NCI-H2171 (cell line): ENCODE measurements around the gene TLE2.

ENCODE experiments used
- DNase-seq: peaks from one replicate; lab custom pipeline; 2025; lab: John Stamatoyannopoulos, UW

The TLE2 gene

DNA sequence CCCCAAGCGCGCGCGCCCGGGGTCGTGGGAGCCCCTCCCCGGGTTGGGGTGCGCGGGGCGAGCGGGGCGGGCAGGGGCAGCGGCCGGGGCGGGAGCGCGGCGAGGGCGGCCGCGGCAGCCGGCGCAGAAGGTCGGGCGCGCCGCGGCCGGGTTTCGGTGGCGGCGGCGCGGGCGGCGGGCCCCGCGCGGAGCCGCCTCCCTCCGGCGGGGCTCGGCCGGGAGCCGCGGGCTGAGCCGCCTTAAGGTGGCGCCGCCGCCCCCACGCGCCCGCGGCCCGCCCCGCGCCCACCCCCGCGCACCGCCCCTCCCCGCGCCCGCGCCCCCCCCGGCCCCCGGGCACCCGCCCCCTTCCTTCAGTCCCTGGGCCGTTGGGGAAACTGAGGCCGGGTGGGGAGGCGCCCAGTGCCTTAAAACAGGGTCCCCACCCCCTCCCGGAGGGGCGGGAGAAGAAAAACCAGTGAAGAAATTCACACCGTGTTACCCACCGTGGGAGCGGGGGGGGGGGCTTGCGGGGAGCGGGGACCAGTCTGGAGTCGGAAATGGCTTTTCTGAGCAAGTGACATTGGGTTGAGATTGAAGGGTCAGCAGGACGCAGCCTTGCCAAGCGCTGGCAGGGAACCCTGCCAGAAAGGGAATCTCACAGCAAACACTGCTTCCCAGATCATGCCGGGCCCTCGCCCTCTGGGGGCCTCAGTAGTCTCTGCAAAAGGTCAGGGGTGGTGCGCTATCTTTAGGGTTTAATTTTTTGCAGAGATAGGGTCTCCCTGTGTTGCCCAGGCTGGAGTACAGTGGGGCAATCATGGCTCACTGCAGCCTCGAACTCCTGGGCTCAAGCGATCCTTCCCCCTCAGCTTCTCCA is at the start of gene TLE2:
Gene TLE2, minus strand, starts transcription at position 216 of the 859 bp plus-strand sequence. CDS start 376 bp downstream, outside the sequence.
- DNase-seq = no peak

- peak; percentile 76 for DNase-seq
These were observed 46.7 kb upstream of the TLE2 start for GRCh38 chr19:3075605-3076431.

GRCh38 chr19:3073931-3074595 is 45.0 kb upstream of the TLE2 start:
- DNase-seq = no peak

DNA sequence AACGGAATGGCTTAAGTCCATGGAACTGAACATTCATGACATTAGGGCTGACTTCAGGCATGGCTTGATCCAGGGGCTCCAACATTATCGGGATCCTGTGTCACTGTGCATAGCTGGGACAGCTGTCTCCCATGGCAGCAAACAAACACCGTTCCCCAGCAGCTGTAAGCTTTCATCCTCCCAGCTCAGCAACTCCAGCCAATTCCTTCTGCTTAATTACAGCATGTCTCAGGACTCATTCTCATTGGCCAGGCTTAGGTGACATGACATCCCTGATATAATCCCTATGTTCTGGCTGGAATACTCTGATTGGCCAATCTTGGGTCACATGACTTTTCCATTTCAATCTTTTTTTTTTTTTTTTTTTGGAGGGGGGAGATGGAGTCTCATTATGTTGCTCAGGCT is 44.1 kb upstream of the TLE2 start:
- DNase-seq = peak; percentile 94

- DNase-seq = peak; percentile 36
These were observed 42.7 kb upstream of the TLE2 start for GRCh38 chr19:3071768-3072167.

DNA sequence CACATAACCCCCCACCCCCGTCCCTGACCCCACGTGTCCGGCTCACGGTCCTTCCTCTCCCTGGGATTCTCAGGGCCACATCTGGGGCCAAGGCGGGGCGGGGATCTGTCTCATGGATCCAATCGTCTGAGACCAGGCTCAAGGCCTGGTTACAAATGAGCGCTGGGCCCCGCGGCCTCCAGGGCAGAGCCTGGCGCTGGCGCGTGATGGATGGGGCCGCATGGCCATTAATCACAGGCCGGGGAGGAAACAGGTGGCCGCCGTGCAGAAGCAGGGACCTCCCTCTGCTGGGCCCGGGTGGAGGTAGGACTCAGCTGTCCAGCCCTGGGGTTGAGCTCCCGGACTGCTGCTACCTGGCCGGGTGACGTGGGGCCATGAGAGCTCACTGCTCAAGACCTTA is 39.0 kb upstream of the TLE2 start:
- DNase-seq = no peak

DNA sequence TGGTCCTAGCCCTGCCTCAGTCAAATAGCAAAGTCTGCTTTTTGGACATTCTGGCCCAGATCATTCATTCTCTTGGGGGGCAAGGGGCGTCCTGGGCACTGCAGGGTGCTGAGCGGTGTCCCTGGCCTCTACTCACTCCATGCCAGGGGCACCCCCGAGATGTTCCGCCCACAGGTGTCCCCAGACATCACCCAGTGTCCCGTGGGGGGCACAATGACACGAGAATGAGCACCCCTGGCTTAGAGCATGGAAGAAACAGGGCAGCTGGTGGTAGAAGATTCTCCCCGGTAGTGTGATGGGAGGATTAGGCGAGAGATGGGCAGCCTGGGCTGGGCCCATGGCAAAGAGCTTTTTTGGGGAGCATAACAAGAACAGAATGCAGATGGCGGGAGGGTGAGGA is 38.5 kb upstream of the TLE2 start:
- DNase-seq = no peak

DNA sequence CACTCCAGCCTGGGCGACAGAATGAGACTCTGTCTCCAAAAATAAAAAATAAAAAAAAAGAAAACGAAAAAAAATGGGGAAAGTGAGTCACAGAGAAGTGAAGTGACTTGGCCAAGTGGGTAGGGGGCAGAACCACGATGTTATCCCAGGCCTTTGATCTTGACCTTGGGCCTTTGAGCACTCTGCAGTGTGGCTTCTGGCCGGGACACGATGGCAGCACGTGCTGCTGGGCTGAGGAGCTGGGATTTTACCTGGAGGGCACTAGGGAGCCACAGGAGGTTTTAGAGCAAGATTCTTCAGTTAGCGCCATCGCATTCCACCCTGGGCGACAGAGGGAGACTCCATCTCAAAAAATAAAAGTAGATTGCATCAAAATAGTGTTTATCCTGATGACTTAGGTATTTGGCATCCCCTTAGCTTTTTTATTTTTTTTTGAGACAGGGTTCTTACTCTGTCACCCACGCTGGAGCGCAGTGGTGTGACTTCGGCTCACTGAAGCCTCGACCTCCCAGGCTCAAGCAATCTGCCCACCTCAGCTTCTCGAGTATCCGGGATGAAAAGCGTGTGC is 37.5 kb upstream of the TLE2 start:
- no peak for DNase-seq

DNA sequence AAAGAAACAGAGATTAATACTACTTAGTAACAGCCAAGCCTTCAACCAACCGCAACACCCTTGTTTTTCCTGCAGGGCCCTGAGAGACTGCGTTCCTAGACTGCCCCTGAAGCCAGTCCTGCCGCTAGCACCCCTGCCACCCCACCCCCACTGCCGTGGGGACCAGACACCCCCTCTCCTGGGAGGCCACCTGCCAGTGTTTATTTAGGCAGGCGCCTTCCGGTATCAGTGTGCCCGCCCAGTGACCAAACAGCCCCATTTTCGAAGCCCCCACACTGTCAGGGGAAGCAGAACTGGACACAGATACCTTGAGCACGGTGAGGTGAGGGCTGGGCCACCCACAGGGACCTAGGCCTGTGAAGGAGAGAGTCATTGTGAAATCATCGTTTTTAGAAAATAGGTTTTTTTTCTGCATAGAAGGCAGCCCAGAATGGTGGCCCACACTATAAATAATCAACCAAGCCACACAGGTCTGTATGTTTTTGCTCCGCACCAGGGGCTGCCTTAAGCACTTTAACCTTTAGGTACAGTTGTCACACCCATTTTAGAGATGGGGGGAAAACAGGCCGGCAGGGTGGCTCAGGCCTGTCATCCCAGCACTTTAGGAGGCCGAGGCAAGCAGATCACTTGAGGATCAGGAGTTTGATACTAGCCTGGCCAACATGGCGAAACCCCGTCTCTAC is 36.7 kb upstream of the TLE2 start:
- peak; percentile 38 for DNase-seq

DNA sequence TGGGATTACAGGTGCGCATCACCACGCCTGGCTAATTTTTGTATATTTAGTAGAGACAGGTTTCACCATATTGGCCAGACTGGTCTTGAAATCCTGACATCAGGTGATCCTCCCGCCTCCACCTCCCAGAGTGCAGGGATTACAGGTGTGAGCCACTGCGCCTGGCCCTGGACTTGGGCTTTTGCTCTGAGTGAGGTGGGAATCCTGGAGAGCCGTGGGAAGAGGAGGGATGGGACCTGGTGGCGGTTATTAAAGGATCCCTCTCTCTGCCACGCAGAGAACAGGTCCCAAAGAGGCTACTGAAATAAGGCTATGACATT is 34.9 kb upstream of the TLE2 start:
- DNase-seq = no peak

DNA sequence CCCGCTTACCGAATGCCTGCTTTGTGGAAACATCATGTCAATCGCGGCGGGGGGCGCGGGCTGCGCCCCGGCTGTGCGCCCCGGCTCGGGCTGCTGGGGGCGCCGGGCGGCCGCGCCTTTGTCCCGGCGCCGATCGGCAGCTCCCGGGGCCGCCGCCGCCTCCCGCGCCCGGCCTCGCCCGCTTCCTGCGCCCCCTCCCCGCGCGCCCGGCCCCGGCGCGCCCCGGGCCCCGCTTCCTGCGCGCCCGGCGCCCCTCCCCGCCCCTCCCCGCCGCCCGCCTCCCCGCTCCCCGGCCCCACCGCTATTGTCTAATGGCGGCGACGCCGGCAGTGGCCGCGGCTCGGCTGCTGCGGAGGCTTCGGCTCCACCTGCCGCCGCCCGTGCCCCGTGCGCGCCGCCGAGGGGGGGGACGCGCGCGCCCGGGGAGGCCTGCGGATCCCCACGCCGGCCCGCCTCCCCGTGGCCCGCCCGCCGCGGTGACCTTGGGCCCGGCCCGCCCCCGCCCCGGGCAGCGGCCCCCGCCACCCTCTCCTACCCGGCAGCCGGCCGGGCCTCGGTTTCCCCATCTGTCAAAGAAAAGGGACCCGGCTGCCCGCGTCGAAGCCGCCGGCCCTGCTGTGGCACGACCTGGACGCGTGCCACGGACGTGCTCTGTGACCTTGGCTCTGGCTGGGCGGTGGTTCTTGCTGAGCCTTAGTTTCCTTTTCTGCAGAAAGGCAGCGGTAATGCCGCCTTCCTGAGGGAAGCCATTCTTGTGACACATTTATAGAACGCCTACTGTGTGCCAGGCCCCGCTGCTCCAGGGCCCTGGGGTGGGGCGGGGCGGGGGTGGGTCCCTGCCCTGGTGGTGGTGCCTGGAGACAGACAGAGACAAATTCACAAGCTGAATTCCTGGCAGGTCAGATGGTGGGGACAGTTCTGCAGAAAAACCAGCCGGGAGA is 33.4 kb upstream of the TLE2 start, which contains the start of gene TLE5:
Gene TLE5, minus strand, starts transcription at position 331 of the 941 bp plus-strand sequence. Its CDS starts 295 bp downstream, at position 36.
- peak; percentile 53 for DNase-seq

DNA sequence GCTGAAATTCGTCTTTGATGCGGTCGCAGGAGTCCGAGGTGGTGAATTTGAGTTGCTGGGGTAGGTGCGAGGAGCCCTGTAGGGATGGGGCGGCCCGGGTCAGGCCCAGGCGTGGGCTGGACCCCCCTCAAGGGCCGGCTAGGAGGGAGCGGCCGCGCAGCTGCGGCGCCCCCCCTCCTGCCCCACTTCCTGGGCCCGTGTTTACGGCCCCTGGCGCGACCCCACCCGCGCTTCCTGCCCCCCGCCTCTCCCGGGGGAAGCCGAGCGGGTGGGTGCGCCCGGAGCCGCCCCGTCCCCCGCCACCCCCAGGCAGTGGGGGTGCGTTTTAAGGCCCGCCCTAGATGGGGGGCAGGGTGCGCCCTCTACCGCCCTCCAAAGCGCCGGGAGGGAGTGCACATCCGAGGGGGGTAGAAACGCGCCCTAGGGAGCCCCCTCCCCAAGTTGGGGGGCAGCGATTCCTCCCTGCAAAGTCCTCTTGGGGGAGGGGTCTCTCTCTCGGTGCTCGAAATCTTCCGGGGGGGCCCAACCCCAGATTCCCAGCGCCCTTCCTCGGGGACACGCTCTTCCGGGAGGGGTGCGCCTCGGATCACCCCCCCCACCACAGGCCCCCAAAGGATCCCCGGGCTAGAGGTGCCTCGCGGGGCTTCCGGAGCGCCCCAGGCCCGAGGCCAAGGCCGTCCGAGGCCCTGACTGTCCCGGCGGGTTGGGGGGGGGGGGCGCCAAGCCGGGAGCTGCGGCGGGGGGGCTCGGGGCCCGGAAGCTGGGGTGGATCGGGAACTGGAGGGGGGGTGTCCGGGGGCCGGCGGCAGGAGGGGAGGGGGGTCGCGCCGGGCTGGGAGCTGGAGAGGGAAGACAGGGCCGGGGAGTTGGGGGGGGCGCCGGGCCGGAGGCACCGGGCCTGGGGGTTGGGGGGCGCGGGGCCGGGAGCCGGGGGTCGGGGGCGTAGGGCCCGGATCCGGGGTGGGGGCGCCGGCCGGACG is 32.4 kb upstream of the TLE2 start:
- DNase-seq = peak; percentile 21

GRCh38 chr19:3060857-3061181 is 31.7 kb upstream of the TLE2 start:
- no peak for DNase-seq

DNA sequence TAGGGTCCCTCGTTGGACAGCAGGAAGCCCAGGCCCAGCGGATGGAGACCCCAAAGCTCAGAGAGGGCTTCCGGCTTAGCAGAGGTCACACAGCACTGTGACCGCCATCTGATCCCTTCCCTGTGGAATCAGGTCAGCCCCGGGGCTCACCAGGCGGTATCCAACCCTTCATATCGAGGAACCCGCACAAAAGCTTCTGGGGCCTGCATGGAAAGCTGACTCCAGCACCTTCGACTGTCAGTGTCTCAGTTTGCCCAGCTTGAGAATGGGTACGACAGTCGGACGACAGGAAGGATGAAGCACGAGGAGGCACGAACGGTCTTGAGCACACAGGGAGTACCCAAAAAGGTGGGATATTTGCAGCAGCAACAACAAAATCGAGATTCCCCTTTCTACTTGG is 30.6 kb upstream of the TLE2 start:
- no peak for DNase-seq

GRCh38 chr19:3058821-3059314 is 29.8 kb upstream of the TLE2 start:
- DNase-seq = no peak

GRCh38 chr19:3058009-3058820 is 29.1 kb upstream of the TLE2 start:
- DNase-seq = no peak

DNA sequence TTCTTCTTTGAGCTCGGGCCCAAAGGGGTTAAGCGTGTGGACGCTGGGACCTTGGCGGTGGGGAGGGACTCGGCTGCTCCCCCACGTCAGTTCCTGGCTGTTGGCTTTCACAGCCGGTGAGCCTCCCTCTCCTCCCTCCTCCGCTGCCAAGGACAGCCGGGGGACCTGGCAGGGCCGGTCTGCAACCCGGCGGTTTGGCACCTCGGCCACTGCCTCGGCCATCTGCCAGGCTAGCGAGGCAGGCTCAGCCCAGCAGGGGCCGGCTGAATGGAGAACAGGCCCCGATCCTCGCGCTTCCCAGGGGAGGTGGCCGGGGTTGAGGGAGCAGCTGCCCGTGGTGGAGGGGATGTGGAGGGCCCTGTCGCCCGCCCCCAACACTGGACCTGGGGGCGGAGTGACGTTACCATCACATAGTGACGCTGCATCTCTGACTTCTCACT is 28.2 kb upstream of the TLE2 start:
- no peak for DNase-seq

GRCh38 chr19:3056417-3057088 is 27.5 kb upstream of the TLE2 start:
- no peak for DNase-seq
